ENCODE measurements around the gene KRT36. TPM values are rescaled to one million over a fixed set of nuclear protein-coding genes. Genes with fewer than 3 reads are reported as not detected.

Gene KRT36
- total and polyA plus RNA-seq, 12 donors: 0.28 TPM; not detected in 11

DNA sequence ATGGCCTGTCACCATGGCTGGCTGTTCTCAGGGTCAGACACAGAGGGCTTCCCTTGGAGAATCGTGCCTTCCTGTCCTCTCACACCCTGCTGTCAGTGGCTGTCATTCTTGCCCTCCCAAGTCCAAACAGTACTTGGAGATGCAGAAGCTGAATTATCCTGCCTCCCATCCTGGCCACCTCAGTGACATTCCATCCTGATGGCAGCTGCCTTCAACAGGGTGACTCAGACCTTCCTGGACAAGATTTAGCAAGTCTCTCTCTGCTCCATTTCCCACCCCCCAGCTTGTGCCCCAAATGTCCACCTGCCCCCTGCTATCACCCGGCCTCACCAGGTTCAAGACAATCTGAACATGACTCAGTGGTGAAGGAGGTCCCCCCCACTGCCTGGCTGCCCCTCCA is 4.8 kb upstream of the KRT36 start:
- intact Hi-C loops (cut with DNase I): no loop called here
- Histone ChIP-seq H3K36me3 (replicated peaks in 1 of 2) (no peaks in the 10 kb centered on the region), H3K27ac (no peak overlapping the region), H3K9me3 (replicated peaks in 1 of 3) (no peaks in the 10 kb centered on the region), H3K27me3 (no peaks in the 10 kb centered on the region), H3K4me3 (no peak overlapping the region), H3K4me1 (replicated peaks in 1 of 2) (peaks cover 0 to 6% of the 10 kb centered on the region in 2 donors)
- DNase-seq: no peak
- no peak for TF ChIP-seq POLR2A (IDR thresholded peaks at IDR 0.05)
- TF ChIP-seq, protein P1, sequence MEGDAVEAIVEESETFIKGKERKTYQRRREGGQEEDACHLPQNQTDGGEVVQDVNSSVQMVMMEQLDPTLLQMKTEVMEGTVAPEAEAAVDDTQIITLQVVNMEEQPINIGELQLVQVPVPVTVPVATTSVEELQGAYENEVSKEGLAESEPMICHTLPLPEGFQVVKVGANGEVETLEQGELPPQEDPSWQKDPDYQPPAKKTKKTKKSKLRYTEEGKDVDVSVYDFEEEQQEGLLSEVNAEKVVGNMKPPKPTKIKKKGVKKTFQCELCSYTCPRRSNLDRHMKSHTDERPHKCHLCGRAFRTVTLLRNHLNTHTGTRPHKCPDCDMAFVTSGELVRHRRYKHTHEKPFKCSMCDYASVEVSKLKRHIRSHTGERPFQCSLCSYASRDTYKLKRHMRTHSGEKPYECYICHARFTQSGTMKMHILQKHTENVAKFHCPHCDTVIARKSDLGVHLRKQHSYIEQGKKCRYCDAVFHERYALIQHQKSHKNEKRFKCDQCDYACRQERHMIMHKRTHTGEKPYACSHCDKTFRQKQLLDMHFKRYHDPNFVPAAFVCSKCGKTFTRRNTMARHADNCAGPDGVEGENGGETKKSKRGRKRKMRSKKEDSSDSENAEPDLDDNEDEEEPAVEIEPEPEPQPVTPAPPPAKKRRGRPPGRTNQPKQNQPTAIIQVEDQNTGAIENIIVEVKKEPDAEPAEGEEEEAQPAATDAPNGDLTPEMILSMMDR (IDR thresholded peaks at IDR 0.05): no peak
- WGBS, 4 donors: 8 to 61% (median 57%) methylated on average over 1 to 2 of the region's 2 CpGs

DNA sequence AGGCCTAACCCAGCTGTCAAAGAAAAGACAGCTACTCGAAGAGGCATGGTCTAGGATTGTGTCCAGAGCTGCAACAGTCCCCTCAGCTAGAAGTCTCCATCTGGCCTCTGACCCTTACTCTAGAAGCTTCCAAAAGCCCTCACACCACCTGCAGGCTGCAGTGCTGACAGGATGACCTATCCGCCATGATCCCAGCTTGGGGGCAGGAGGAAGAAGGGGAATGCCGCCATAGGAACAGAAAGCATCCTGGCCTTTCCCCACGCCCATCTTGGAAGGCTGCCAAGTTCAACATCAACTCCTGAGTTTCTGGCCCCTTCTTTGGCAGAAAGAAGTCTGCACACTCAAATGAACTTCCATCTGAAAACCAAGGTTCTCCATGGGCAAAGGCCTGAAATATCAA is 3.1 kb upstream of the KRT36 start:
- intact Hi-C loops (cut with DNase I): no loop called here
- H3K36me3 ChIP-seq (replicated peaks in 1 of 2): no peaks in the 10 kb centered on the region
- H3K4me3 ChIP-seq: no peak overlapping the region
- peak overlapping the region in 2 of 5 donors; percentile 65 to 70 for H3K27ac ChIP-seq
- WGBS, 4 donors: 12 to 36% (median 28%) methylated on average over 3 to 4 of the region's 4 CpGs
- H3K27me3 ChIP-seq: no peaks in the 10 kb centered on the region
- peaks cover 0 to 6% of the 10 kb centered on the region in 2 donors for H3K4me1 ChIP-seq (replicated peaks in 1 of 2)
- peak in 4 of 7 donors; percentile 29 to 39 (median 34) for DNase-seq
- H3K9me3 ChIP-seq (replicated peaks in 1 of 3): no peaks in the 10 kb centered on the region
- no peak for TF ChIP-seq POLR2A (IDR thresholded peaks at IDR 0.05)
- TF ChIP-seq, protein P1 (IDR thresholded peaks at IDR 0.05): no peak

DNA sequence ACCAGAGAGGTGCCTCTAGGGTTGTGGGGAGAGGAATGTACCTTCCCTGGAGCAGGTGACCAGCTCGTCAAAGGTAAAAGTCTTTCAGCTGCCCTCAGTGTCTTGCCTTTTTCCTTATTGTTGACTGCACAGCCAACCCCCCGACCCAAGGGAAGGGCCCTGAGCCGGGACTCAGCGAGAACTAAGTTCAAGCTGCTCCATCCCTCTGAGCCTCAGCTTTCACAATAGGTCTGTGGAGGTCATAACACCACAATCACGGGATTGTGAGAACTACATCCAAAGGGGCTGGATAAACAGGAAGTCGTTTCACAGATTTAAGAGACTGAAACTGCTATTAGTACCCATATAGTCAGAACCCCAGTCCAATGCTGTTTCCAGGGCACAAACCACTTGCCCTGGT is 2.6 kb upstream of the KRT36 start:
- Histone ChIP-seq H3K36me3 (replicated peaks in 1 of 2) (no peaks in the 10 kb centered on the region), H3K9me3 (replicated peaks in 1 of 3) (no peaks in the 10 kb centered on the region), H3K4me3 (no peak overlapping the region), H3K27me3 (no peaks in the 10 kb centered on the region), H3K27ac (peak overlapping the region in 2 of 5 donors; percentile 65 to 70), H3K4me1 (replicated peaks in 1 of 2) (peaks cover 0 to 6% of the 10 kb centered on the region in 2 donors)
- WGBS, 4 donors: 16 to 71% (median 44%) methylated on average over 3 to 6 of the region's 6 CpGs
- peak in 4 of 7 donors; percentile 31 to 45 (median 42) for DNase-seq
- intact Hi-C loops (cut with DNase I): no loop called here
- TF ChIP-seq, protein P1 (IDR thresholded peaks at IDR 0.05): no peak
- no peak for TF ChIP-seq POLR2A (IDR thresholded peaks at IDR 0.05)

DNA sequence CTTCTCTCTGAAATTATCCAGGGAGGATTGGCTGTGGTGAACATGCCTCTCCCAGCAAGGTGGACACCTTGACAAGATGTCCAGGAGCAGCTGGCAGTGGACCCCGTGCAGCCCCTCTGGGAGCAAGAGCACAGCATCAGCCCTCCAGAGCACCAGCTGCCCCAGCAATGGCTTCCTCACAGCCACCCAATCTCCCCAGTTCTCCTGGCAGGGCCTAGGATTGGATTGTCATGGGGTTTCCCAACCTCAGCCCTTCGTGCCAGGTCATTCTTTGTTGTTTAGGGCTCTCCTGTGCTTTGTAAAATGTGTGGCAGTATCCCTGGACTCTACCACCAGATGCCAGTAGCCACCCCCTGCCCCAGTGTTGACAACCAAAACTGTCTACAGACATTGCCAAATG is 1.8 kb upstream of the KRT36 start:
- H3K4me1 ChIP-seq (replicated peaks in 1 of 2): peaks cover 0 to 6% of the 10 kb centered on the region in 2 donors
- H3K27ac ChIP-seq: no peak overlapping the region
- intact Hi-C loops (cut with DNase I): no loop called here
- TF ChIP-seq, protein P1 (IDR thresholded peaks at IDR 0.05): no peak
- no peak for TF ChIP-seq POLR2A (IDR thresholded peaks at IDR 0.05)
- H3K27me3 ChIP-seq: no peaks in the 10 kb centered on the region
- H3K9me3 ChIP-seq (replicated peaks in 1 of 3): no peaks in the 10 kb centered on the region
- no peaks in the 10 kb centered on the region for H3K36me3 ChIP-seq (replicated peaks in 1 of 2)
- no peak overlapping the region for H3K4me3 ChIP-seq
- no peak for DNase-seq
- 75 to 91% (median 89%) methylated on average over 1 to 2 of the region's 2 CpGs for WGBS, 4 donors

Measured in adrenal gland (tissue), 12 donors.